GM23338 (cell line): ENCODE measurements around the gene MAPK11. TPM values are rescaled to one million over a fixed set of nuclear protein-coding genes. Genes with fewer than 3 reads are reported as not detected.
A peak's percentile ranks its signal among the peaks of the same experiment; 100 is the strongest.

Experiments
- ATAC-seq: fragments of 200-7000 bp; cut with Tn5 transposase; 3 replicates; pipeline ENCODE4 v1.9.1; 2020
- DNase-seq: peaks from one replicate; pipeline ENCODE4 v3.0.0-alpha.2; 2015; ENCODE audit warnings: low spot score
- H2AFZ ChIP-seq: fragments of 200-600 bp; sonication (generic); 2 replicates; pipeline ENCODE4 v1.8.0; 2016; ENCODE audit warnings: antibody characterized with exemption, mild to moderate bottlenecking, moderate library complexity
- H3F3A ChIP-seq: fragments of 200-600 bp; sonication (generic); replicated peaks from 2 replicates; pipeline ENCODE4 v1.8.0; 2017; ENCODE audit warnings: antibody characterized with exemption, mixed run types, low read depth
- H3K27ac ChIP-seq: fragments of 200-600 bp; sonication (generic); 2 replicates; pipeline ENCODE4 v1.6.1; 2016; ENCODE audit warnings: low read depth
- H3K27me3 ChIP-seq: fragments of 200-600 bp; sonication (generic); 2 replicates; pipeline ENCODE4 v1.8.0; 2016; ENCODE audit warnings: mild to moderate bottlenecking, mixed run types, moderate library complexity; ENCODE audit not compliant: insufficient read depth
- H3K36me3 ChIP-seq: fragments of 200-600 bp; sonication (generic); 2 replicates; pipeline ENCODE4 v1.8.0; 2016; ENCODE audit warnings: mild to moderate bottlenecking; ENCODE audit not compliant: insufficient read depth
- H3K4me1 ChIP-seq: fragments of 200-600 bp; sonication (generic); 2 replicates; pipeline ENCODE4 v1.8.0; 2016; ENCODE audit warnings: mild to moderate bottlenecking, moderate library complexity; ENCODE audit not compliant: insufficient read depth
- H3K4me2 ChIP-seq: fragments of 200-600 bp; sonication (generic); 2 replicates; pipeline ENCODE4 v1.7.1; 2017; ENCODE audit warnings: mixed run types
- H3K4me3 ChIP-seq: fragments of 200-600 bp; sonication (generic); 2 replicates; pipeline ENCODE4 v1.6.1; 2016; ENCODE audit warnings: mixed run types
- H3K79me2 ChIP-seq: fragments of 200-600 bp; sonication (generic); replicated peaks from 2 replicates; pipeline ENCODE4 v1.8.0; 2017; ENCODE audit warnings: mild to moderate bottlenecking; ENCODE audit not compliant: insufficient read depth
- H3K9me2 ChIP-seq: fragments of 200-600 bp; sonication (generic); 2 replicates; pipeline ENCODE4 v1.8.0; 2017; ENCODE audit not compliant: insufficient read depth
- H4K20me1 ChIP-seq: fragments of 200-600 bp; sonication (generic); replicated peaks from 2 replicates; pipeline ENCODE4 v1.8.0; 2017; ENCODE audit warnings: mild to moderate bottlenecking; ENCODE audit not compliant: insufficient read depth
- H3K27ac Mint-ChIP-seq: 2 replicates; pipeline ENCODE4 v1.8.0; 2020; ENCODE audit warnings: inconsistent platforms, mild to moderate bottlenecking, moderate library complexity, mixed read lengths
- H3K27me3 Mint-ChIP-seq: 3 replicates; pipeline ENCODE4 v1.8.0; 2022; ENCODE audit warnings: low read depth, mild to moderate bottlenecking, moderate library complexity, mixed read lengths, inconsistent platforms; ENCODE audit not compliant: insufficient read depth, poor library complexity
- H3K36me3 Mint-ChIP-seq: 3 replicates; pipeline ENCODE4 v1.8.0; 2021; ENCODE audit warnings: low read depth, mild to moderate bottlenecking, inconsistent platforms, moderate library complexity, mixed read lengths
- H3K4me1 Mint-ChIP-seq: 3 replicates; pipeline ENCODE4 v1.8.0; 2020; ENCODE audit warnings: mild to moderate bottlenecking, inconsistent platforms, mixed read lengths
- H3K4me3 Mint-ChIP-seq: 3 replicates; pipeline ENCODE4 v1.8.0; 2021; ENCODE audit warnings: moderate library complexity, mild to moderate bottlenecking, inconsistent platforms, mixed read lengths
- H3K9me3 Mint-ChIP-seq: 3 replicates; pipeline ENCODE4 v1.8.0; 2020; ENCODE audit warnings: moderate library complexity, mild to moderate bottlenecking, inconsistent platforms, mixed read lengths
- EZH2phosphoT487 ChIP-seq: fragments of 200-600 bp; sonication (generic); IDR thresholded peaks from one replicate; pipeline ENCODE4 v1.8.1; 2018; ENCODE audit warnings: antibody characterized with exemption; ENCODE audit not compliant: unreplicated experiment
- ZNF462 ChIP-seq: fragments of 250-450 bp; sonication (Bioruptor Pico); IDR thresholded peaks from 2 replicates; pipeline ENCODE4 v1.5.0; 2020; ENCODE audit warnings: mild to moderate bottlenecking, moderate library complexity
- polyA plus RNA-seq: library from polyadenylated mRNA; unstranded; fragments of >200 nt; fragmentation: Nextera tagmentation; extraction: Ambion mirVana; gene quantifications from 2 replicates; pipeline ENCODE4 v1.2.1, GENCODE V29; 2016
- total RNA-seq: library from RNA; depleted of rRNA; stranded (reverse); fragments of >200 nt; shearing (Covaris generic); gene quantifications from 2 replicates; pipeline ENCODE4 v1.2.3, GENCODE V29; 2014
- TF ChIP-seq, protein P1 (sequence below): IDR thresholded peaks from one replicate; pipeline ENCODE4 v1.6.1; 2018; ENCODE audit warnings: antibody characterized with exemption; ENCODE audit not compliant: unreplicated experiment

MAPK11 gene
- total and polyA plus RNA-seq, 2 experiments from 2014 or later: 0.34 to 1.9 TPM

- no peak overlapping the region for H3K27ac ChIP-seq
- H3K4me1 ChIP-seq: peaks cover 15% of the 10 kb centered on the region; the same call in 1 of the 2 replicates
These were observed 29.0 kb upstream of the MAPK11 start for GRCh38 chr22:50298937-50299784.

More at GRCh38 chr22:50298937-50299784, 29.0 kb upstream of the MAPK11 start:
- Histone ChIP-seq H3K27me3 (no peaks in the 10 kb centered on the region), H2AFZ (no peak overlapping the region), H3K4me2 (peak overlapping the region; percentile 76), H3K79me2 (peaks cover 42% of the 10 kb centered on the region), H4K20me1 (peaks cover 5% of the 10 kb centered on the region; the same call in 1 of the 2 replicates), H3K4me3 (peak overlapping the region; percentile 60), H3K9me2 (no peaks in the 10 kb centered on the region), H3F3A (no peaks in the 10 kb centered on the region; the same call in 1 of the 2 replicates), H3K36me3 (no peaks in the 10 kb centered on the region)
- peak; percentile 1; the same call in 2 of the 3 replicates for ATAC-seq
- peaks cover 9% of the 10 kb centered on the region; the same call in 2 of the 3 replicates for H3K4me1 Mint-ChIP-seq
- H3K36me3 Mint-ChIP-seq: no peaks in the 10 kb centered on the region
- TF ChIP-seq ZNF462 (CRISPR knock-in tag) (no peak), EZH2phosphoT487 (no peak)
- TF ChIP-seq, protein P1, sequence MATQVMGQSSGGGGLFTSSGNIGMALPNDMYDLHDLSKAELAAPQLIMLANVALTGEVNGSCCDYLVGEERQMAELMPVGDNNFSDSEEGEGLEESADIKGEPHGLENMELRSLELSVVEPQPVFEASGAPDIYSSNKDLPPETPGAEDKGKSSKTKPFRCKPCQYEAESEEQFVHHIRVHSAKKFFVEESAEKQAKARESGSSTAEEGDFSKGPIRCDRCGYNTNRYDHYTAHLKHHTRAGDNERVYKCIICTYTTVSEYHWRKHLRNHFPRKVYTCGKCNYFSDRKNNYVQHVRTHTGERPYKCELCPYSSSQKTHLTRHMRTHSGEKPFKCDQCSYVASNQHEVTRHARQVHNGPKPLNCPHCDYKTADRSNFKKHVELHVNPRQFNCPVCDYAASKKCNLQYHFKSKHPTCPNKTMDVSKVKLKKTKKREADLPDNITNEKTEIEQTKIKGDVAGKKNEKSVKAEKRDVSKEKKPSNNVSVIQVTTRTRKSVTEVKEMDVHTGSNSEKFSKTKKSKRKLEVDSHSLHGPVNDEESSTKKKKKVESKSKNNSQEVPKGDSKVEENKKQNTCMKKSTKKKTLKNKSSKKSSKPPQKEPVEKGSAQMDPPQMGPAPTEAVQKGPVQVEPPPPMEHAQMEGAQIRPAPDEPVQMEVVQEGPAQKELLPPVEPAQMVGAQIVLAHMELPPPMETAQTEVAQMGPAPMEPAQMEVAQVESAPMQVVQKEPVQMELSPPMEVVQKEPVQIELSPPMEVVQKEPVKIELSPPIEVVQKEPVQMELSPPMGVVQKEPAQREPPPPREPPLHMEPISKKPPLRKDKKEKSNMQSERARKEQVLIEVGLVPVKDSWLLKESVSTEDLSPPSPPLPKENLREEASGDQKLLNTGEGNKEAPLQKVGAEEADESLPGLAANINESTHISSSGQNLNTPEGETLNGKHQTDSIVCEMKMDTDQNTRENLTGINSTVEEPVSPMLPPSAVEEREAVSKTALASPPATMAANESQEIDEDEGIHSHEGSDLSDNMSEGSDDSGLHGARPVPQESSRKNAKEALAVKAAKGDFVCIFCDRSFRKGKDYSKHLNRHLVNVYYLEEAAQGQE: no peak
- peak; percentile 60 for DNase-seq
- H3K27ac Mint-ChIP-seq: no peak overlapping the region
- peak overlapping the region; percentile 59 for H3K4me3 Mint-ChIP-seq
- H3K9me3 Mint-ChIP-seq: no peaks in the 10 kb centered on the region
- peaks cover 31% of the 10 kb centered on the region for H3K27me3 Mint-ChIP-seq
